Sigmoid colon (tissue), 4 donors: ENCODE data around the gene FAM13A.

ENCODE experiments used
- CTCF ChIP-seq, 4 experiments: fragments of 450-650 bp in 3 of 4; fragments of 200-600 bp in 1 of 4; IDR thresholded peaks; one replicate each; pipeline ENCODE4 v1.5.1; 2016 to 2019; ENCODE audit warnings: antibody characterized with exemption in 4 of 4, mild to moderate bottlenecking in 3 of 4, moderate library complexity in 2 of 4
- EP300 ChIP-seq, 4 donors: sonication (generic); formaldehyde crosslinking; IDR thresholded peaks; one replicate each; pipeline ENCODE4 v1.6.1; 2017; ENCODE audit warnings: antibody characterized with exemption in 4 of 4

DNA sequence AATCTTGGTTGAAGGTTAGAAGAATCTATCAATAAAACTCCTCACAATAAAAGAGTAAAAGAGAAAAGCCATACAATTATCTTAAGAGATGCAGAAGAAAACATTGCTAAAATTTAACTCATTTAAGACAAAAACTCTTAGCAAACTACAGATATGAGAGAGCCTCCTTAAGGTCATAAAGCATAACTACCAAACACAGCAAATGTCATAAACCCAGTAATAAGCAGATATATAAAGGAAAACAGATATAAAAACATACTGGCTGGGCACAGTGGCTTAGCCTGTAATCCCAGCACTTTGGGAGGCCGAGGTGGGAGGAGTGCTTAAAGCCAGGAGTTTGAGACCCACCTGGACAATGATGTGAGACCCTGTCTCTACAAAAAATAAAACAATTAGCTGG is 165.3 kb downstream of the FAM13A start:
- TF ChIP-seq EP300 (IDR thresholded peaks at IDR 0.05) (no peak), CTCF (IDR thresholded peaks at IDR 0.05) (no peak)
